Skin of body (tissue), 3 donors: Measurements from ENCODE around the gene ISG20. TPM values are rescaled to one million over a fixed set of nuclear protein-coding genes. Genes with fewer than 3 reads are reported as not detected.
A peak's percentile ranks its signal among the peaks of the same experiment; 100 is the strongest.

Experiments used
- DNase-seq: peaks from one replicate; lab custom pipeline; 2025; lab: John Stamatoyannopoulos, UW
- small RNA-seq: library from RNA; depleted of rRNA; stranded (forward); fragments of <200 nt; gene quantifications from one replicate; pipeline ENCODE3, GENCODE V24; 2014; ENCODE audit warnings: low replicate concordance
- total RNA-seq: library from RNA; depleted of rRNA; stranded (reverse); fragments of >200 nt; gene quantifications from one replicate; pipeline ENCODE4 v1.2.3, GENCODE V29; 2014

Gene ISG20
- total RNA-seq, 1 donor from 2014 or later, result 3.5 TPM

GRCh38 chr15:88684345-88684744 is 45.5 kb downstream of the ISG20 start:
- no peak for DNase-seq

- no peak for DNase-seq
Observed at GRCh38 chr15:88686166-88686565, 47.4 kb downstream of the ISG20 start.

GRCh38 chr15:88688394-88688933 is 49.6 kb downstream of the ISG20 start:
- DNase-seq, result no peak

GRCh38 chr15:88690331-88690730 is 51.5 kb downstream of the ISG20 start:
- DNase-seq, result no peak

- no peak for DNase-seq
Observed at GRCh38 chr15:88693191-88693590, 54.4 kb downstream of the ISG20 start.

GRCh38 chr15:88695101-88695500 is 56.3 kb downstream of the ISG20 start:
- DNase-seq, result no peak

GRCh38 chr15:88695691-88696251 is 57.0 kb downstream of the ISG20 start:
- DNase-seq, result peak; percentile 79

GRCh38 chr15:88696254-88696653 is 57.4 kb downstream of the ISG20 start:
- DNase-seq, result no peak

GRCh38 chr15:88697276-88697675 is 58.5 kb downstream of the ISG20 start:
- DNase-seq, result no peak

GRCh38 chr15:88699861-88700260 is 61.0 kb downstream of the ISG20 start:
- no peak for DNase-seq

- no peak for DNase-seq
Observed at GRCh38 chr15:88700716-88701115, 61.9 kb downstream of the ISG20 start.

- no peak for DNase-seq
Observed at GRCh38 chr15:88701561-88702095, 62.8 kb downstream of the ISG20 start.

- DNase-seq, result no peak
Observed at GRCh38 chr15:88702983-88703382, 64.2 kb downstream of the ISG20 start.

- no peak for DNase-seq
Observed at GRCh38 chr15:88703533-88703932, 64.7 kb downstream of the ISG20 start.

- peak; percentile 45 for DNase-seq
Observed at GRCh38 chr15:88704791-88705768, 66.3 kb downstream of the ISG20 start.

GRCh38 chr15:88705769-88706165 is 67.0 kb downstream of the ISG20 start:
- no peak for DNase-seq

Small RNAs within 50 kb of the gene (small RNA-seq; reads per million reads assigned to genes)
- gene MIR1179, result 0.14 reads per million
- gene MIR7-2, result 0.07 reads per million

Other genes with a start within 250 kb of the ISG20 start
- gene MRPL46, start 171.6 kb upstream of the ISG20 start, total RNA-seq, result 12.8 TPM
- 17.4 TPM for gene MRPS11, start 171.3 kb upstream of the ISG20 start, total RNA-seq
- gene DET1, start 92.3 kb upstream of the ISG20 start, total RNA-seq, result 8.0 TPM
- 8.1 TPM for gene AEN, start 17.7 kb upstream of the ISG20 start, total RNA-seq
- gene ACAN, start 164.4 kb downstream of the ISG20 start, total RNA-seq, result 8.3 TPM